ENCODE results near the gene UTF1. TPM values are rescaled to one million over a fixed set of nuclear protein-coding genes. Genes with fewer than 3 reads are reported as not detected.

Gene UTF1
- not detected in 2 replicates for total RNA-seq

GRCh38 chr10:133230044-133230361, at the start of gene UTF1:
Gene UTF1, plus strand, starts transcription at chr10:133230217. Its CDS starts 72 bp downstream, at chr10:133230289.

GRCh38 chr10:133237588-133238465, 7.8 kb downstream of the UTF1 start, which contains the start of gene VENTX:
Gene VENTX, plus strand, starts transcription at chr10:133237855. Its CDS starts 60 bp downstream, at chr10:133237915.

GRCh38 chr10:133276435-133277201, 46.6 kb downstream of the UTF1 start, which contains the start of gene ADAM8:
Gene ADAM8, minus strand, starts transcription at chr10:133276868. Its CDS starts 51 bp downstream, at chr10:133276817.

Other genes starting within 250 kb of the UTF1 start
- gene ADGRA1, start 142.3 kb upstream of the UTF1 start, total RNA-seq, result not detected in 2 replicates
- 0.13 TPM in 1 of 2 replicates, not detected in the other for gene KNDC1, start 70.0 kb upstream of the UTF1 start, total RNA-seq
- gene VENTX, start 7.6 kb downstream of the UTF1 start, total RNA-seq, result not detected in 2 replicates
- 1.5 and 3.8 TPM in 2 replicates for gene ADAM8, start 46.7 kb downstream of the UTF1 start, total RNA-seq
- 37.1 and 39.6 TPM in 2 replicates for gene TUBGCP2, start 78.7 kb downstream of the UTF1 start, total RNA-seq
- 40.4 and 40.7 TPM in 2 replicates for gene ZNF511, start 78.7 kb downstream of the UTF1 start, total RNA-seq
- not detected in 2 replicates for gene CALY, start 106.7 kb downstream of the UTF1 start, total RNA-seq
- not detected in 2 replicates for gene PRAP1, start 117.2 kb downstream of the UTF1 start, total RNA-seq
- gene FUOM, start 127.8 kb downstream of the UTF1 start, total RNA-seq, result 15.0 and 25.6 TPM in 2 replicates
- 138 and 146 TPM in 2 replicates for gene ECHS1, start 143.1 kb downstream of the UTF1 start, total RNA-seq
- 3.3 and 4.5 TPM in 2 replicates for gene PAOX, start 149.0 kb downstream of the UTF1 start, total RNA-seq
- 33.1 and 38.0 TPM in 2 replicates for gene MTG1, start 163.9 kb downstream of the UTF1 start, total RNA-seq
- gene SPRN, start 194.4 kb downstream of the UTF1 start, total RNA-seq, result 0.05 TPM in 1 of 2 replicates, not detected in the other
- under 0.01 and 0.25 TPM in 2 replicates for gene SCART1, start 223.7 kb downstream of the UTF1 start, total RNA-seq

Measured in mammary microvascular endothelial cell (primary cell).